NCI-H128 (cell line): ENCODE measurements around the gene GJB2.
A peak's percentile ranks its signal among the peaks of the same experiment; 100 is the strongest.
"Not testable (repeated sequence)": the region's sequence is repeated elsewhere in the genome, so short reads cannot be mapped to it uniquely, and the experiment has no call there.

Source experiments
- DNase-seq: peaks from one replicate; lab custom pipeline; 2025; ENCODE audit not compliant: unreplicated experiment; lab: John Stamatoyannopoulos, UW

Gene GJB2

GRCh38 chr13:20171364-20171763 is 21.4 kb downstream of the GJB2 start:
- DNase-seq, result no peak

- DNase-seq, result no peak
Observed at GRCh38 chr13:20170921-20171320, 21.8 kb downstream of the GJB2 start.

GRCh38 chr13:20168396-20168795 is 24.3 kb downstream of the GJB2 start:
- no peak for DNase-seq

GRCh38 chr13:20165417-20166257 is 27.1 kb downstream of the GJB2 start:
- peak; percentile 29 for DNase-seq

GRCh38 chr13:20161951-20162300 is 30.8 kb downstream of the GJB2 start:
- no peak for DNase-seq

GRCh38 chr13:20161275-20161950 is 31.3 kb downstream of the GJB2 start:
- DNase-seq, result no peak

GRCh38 chr13:20160306-20161274 is 32.1 kb downstream of the GJB2 start, which contains the start of gene GJA3:
Gene GJA3, minus strand, starts transcription at chr13:20161052. Its CDS starts 17,764 bp downstream, at chr13:20143288.
- DNase-seq, result no peak

- no peak for DNase-seq
Observed at GRCh38 chr13:20159646-20160305, 33.0 kb downstream of the GJB2 start.

- DNase-seq, result no peak
Observed at GRCh38 chr13:20157151-20157796, 35.5 kb downstream of the GJB2 start.

GRCh38 chr13:20156702-20157101 is 36.0 kb downstream of the GJB2 start:
- DNase-seq, result no peak

- not testable (repeated sequence) for DNase-seq
Observed at GRCh38 chr13:20153290-20153689, 39.4 kb downstream of the GJB2 start.

GRCh38 chr13:20151612-20152011 is 41.1 kb downstream of the GJB2 start:
- no peak for DNase-seq

GRCh38 chr13:20151016-20151415 is 41.7 kb downstream of the GJB2 start:
- DNase-seq, result no peak

GRCh38 chr13:20150561-20150960 is 42.2 kb downstream of the GJB2 start:
- DNase-seq, result no peak

GRCh38 chr13:20149762-20150161 is 43.0 kb downstream of the GJB2 start:
- no peak for DNase-seq

- DNase-seq, result no peak
Observed at GRCh38 chr13:20148501-20149183, 44.1 kb downstream of the GJB2 start.

GRCh38 chr13:20146381-20146780 is 46.4 kb downstream of the GJB2 start:
- no peak for DNase-seq

- no peak for DNase-seq
Observed at GRCh38 chr13:20145521-20145920, 47.2 kb downstream of the GJB2 start.

GRCh38 chr13:20144141-20144850 is 48.4 kb downstream of the GJB2 start:
- DNase-seq, result no peak
